HG03439 (cell line): Measurements from ENCODE around the gene HOXC11.

Experiments used
- ATAC-seq: cut with Tn5 transposase; IDR thresholded peaks from one replicate; pipeline ENCODE4 v1.9.1; 2021; ENCODE audit warnings: mild to moderate bottlenecking, moderate library complexity; ENCODE audit not compliant: unreplicated experiment

HOXC11 gene

GRCh38 chr12:53973236-53974042 is 513 bp downstream of the HOXC11 start:
- no peak for ATAC-seq

DNA sequence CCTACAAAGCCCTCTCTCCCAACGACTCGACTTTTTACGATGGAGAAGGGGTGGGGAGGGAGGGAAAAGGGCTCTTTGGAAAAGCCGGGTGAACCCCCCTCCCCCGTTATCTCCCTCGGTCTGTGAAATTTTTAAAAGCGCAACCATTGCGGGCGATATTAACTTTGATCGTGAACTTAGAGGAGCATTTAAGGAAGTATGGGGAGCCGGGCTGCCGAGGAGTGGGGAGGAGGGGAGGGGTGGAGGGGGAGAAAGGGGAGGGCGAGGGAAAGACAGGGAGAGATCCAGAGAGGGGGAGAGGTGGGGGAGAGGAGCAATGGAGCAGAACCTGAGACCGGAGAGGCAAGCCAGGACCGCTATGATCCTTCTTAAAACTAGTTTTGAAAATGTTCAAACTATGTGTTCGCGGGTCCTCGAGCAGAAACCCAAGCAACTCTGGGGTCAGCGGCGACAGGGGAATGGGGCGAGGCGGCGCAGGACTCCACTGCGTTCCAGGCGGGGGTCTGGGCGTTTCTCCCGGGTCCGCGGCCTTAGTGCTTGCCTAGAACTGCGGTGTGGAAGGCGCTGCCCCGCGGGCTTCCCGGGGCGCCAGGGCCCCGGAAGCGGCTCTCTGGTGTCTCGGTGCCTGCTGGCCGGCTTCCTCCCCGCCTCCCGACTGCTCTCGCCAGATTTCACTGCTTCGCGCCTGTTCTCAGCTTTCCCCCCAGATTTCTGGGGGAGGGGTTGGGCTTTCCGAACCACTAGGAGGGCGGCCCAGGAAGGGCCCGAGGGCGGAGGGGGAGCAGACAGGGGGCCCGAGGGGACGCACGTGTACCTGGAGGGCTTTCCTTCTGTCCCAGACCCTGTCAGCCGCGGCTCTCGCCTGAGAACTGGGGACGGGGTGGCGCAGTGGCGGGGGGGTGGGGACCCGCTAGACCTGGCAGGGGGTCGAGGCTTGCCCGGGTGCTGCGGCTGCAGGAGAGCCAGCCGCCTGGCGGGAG is 1.4 kb downstream of the HOXC11 start, which contains the start of gene HOTAIR:
HOTAIR (minus strand) TSS at position 871 of the 980 bp plus-strand sequence.
- ATAC-seq: no peak

- no peak for ATAC-seq
Observed at GRCh38 chr12:53975064-53975471, 2.1 kb downstream of the HOXC11 start.

GRCh38 chr12:53975479-53976152 is 2.7 kb downstream of the HOXC11 start:
- no peak for ATAC-seq

GRCh38 chr12:53976172-53976822 is 3.4 kb downstream of the HOXC11 start:
- ATAC-seq: no peak

DNA sequence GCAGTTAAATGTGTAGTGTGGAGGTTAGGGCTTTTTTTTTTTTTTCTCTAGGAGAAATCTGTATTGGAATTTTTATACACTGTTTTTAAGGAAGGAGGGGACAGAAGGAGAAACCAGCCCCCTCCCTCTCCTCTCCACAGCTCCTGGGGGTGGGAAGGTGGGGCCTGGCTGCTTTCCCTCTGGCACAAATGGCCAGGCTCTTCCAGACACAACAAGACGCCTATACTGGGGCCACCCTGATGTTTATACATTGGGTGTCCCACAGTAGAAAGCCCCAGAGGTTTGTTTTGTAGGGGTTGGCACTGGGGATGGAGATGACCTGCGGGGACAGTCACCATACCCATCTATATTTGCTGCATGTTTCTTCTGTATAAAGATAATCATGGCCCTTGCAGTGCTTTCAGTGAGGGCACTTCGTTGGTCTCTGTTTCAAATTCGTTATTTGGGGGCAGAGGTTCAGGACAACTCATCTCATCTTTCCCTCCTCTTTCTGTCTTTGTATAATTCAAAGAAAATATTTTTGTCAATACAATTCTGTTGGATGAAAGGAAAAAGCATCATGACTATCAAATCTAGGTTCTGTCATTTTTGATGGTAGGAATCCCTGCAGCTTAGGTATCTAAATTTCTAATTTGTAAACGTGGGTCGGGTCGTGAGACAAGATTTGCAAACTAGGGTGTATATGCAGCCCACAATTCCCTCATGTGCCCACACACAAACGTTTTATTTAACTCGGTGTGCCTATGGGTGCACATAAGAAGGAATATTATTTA is 4.1 kb downstream of the HOXC11 start:
- ATAC-seq: no peak

DNA sequence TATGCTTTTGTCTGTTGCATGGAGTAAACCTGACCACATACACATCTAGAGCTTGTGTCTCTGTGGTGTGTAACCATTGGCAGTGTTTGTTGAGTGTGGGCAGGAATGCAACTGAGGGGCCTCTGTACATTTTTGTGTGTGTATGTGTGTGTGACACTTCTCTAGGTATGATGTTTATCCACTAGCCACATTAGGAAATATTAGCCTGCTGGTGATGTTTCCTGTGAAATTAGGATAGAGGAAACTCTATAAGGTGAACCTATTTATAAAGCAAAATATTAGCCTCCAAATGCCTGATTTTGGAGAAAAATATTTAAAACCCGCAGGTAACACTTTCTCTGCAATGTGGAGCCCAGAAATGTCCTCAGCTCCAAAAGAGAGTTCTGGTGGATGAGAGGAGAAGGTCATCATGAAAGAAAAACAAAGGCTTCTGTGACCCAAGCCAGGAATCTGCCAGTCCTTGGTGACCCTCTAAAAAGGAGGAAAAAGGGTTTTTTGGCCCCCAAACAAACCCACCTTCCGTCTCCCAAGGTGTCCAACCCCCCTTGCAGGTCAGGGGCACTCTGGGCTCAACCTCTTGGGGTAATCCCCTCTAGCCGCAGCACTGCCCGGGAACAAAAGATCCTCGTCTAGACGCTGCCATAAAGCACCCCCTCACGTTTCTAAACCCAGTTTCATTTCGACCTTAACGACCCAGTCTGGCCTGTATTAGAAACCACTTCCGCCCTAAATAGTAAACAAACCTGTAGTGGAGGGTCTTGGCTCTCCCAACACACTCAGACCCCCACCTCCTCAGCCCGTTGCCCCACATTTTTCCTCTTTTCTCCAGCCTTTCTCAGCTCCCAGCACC is 4.9 kb downstream of the HOXC11 start:
- ATAC-seq: no peak

DNA sequence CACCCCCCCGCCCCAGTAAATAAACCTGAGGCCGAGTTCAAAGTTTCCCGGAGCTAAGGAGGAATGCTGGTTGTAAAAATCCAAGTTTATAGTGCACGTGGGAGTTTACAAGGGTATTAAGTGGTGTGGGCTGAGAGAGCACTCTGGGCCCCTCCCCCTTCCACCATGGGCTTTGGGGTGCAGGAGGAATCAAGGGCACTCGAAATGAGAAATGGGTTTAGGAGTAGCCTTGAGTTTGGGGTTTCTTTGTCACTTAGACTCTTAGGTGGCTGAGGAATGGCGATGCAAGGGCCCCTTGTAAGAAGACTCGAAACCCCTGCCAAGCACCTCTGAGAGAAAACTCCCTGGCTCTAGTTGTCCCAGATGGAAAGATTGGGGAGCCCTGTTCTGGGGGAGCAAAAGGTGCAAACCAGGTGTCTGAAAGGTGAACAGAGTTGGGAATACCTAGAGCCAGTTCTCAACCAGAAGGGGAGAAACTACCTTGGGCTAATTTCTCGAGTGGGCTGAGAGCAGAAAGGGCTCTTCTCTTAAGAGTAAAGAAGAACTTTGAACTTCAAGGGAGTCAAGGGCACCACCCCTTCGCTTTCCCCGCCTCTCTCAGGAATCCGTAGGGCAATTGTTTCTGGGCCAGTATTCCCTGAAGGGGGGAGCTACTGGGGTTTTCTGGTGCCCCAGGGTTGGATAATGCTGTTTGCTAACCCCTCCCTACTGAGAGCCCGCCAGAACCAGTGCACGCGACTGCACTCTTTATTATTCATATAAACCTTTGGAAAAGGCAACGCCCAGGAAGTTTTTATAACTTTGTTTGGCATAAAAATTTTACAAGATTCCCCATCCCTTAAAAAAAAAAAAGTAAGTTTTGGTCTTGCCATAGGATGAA is 5.8 kb downstream of the HOXC11 start:
- no peak for ATAC-seq

- ATAC-seq: no peak
Observed at GRCh38 chr12:53980104-53980801, 7.3 kb downstream of the HOXC11 start.

DNA sequence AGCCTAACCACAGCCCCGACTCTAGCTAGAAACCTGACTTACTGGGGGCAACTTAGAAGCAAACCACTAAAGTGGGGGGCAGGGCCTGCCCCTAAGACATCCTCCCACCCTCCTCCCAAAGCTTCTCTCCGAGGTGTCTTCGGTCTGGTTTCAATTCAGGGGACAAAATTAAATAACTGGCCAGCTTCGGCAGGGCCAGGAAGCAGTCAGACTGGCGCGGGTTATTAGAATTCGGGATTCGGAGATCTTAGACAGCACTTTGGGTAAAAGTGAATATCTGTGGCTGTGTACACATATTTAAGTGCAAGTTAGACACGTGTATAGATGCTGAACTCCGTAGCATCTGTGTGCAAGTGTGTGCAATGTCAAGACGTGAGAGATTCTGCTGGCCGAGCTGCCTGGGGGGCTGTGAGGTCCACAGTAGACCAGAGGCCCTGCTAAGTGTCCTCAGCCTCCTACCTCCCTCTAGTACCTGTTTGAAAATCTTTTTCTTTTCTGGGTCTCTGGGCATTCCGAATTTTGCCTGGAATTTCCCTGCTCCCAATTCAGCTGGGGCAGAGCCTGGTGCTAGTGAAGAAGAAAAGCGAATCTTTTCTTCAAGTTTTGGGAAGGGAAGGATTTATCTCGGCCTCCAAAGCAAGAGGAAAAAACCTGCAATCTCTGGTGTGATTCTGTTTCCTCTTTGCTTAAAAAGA is 8.0 kb downstream of the HOXC11 start:
- no peak for ATAC-seq

DNA sequence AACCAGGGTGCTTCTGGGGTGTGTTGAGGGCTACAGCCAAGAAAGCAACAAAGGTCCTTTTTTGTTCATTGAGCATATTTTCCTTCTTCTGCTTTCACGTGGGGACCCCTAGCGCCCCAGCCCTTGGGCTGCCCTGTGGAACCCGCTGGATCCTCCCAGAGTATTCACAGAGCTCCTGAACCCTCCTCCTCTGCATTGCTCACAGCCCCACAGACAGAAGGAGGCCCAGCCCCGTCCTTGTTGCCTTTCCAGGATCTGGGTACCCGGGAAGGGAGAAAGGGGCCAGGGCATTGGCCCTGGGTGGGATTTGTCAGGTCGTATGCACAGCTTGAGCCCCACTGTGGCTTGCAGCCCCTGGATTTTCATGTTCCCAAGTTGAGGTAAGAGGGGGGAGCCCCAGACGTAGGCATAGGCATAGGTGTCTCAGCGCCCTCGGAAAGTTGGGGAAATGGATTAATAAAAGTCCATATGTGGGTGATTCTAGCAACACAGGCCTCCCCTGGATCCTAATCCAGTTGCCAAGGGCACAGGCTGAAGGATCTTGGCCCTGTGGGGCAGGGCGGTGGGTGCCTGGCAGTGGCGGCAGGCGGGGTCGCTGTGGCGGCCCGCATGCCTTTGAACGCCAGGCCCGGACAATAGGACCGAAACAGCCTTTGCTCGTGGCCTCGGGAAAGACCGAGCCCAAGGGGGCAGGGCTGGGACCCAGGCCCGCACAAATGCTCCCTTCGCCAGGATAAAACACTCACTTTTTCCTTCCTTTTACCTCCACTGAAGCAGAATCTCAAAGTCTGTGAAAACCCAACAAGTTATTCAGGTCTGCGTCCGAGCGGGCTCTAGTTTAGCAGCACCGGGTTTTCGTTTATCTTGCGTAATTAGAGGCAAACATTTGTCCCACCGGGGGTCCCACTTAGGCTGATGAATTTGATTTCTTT is 9.0 kb downstream of the HOXC11 start:
- ATAC-seq: no peak

DNA sequence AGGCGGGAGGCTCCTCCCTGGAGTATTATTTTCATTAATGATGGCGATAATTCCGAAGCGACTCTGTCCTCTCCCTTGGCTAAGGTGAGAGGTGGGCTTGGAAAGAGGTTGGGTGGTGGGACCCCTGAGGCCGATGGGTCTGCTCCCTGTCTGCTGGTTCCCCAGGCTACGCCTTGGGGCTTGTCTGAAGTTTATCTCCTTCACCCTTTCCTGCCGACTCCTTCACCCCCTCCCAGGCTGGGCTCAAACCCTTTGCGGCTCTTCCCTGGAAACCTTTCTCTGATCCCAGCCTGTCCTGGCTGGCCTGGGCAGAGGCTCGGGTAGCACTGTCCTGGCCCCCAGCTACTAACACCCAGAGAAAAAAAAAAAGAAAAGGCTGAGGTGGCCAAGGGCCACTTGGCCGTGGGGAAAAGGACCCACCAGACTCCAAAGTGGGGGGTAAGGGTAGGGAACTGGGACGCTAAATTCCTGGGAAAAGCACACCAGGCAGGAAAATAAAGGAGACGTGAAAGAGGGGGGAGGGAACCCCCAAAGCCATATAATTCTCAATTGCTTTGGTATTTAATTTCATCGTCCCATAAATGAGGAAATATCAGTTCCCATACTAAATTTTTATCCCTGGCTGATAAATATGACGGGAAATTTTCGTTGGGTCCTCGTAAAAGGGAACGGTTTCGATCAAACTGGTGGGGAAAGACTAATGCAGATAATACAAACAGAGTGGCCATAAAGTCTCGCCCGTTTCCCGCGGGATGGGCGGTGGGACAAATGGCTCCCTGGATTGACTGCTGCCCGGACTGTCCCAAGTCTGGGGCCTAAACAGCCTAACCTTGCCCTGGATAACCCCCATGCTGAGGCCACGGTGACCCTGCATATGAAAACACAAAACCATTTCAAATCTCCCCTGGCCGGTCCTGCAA is 10.0 kb downstream of the HOXC11 start:
- no peak for ATAC-seq

DNA sequence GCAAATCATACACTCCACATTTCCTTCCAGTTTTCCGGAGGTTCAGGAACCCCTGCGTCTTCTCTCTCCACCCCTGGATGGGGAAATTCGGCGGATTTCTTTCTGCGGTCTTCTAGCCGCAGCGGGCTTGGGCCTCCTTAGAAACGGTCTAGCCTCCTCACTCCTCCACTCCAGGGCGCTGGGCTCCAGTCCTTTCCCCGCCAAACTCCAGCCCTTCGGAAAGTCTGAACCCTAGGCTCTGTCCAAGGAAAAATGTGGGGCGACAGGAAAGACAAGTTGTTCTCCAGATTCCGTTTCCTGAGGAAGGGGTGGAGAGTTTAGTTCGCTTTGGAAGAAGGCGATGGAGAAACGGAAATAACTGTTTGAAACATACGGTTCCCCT is 10.6 kb downstream of the HOXC11 start:
- ATAC-seq: no peak

DNA sequence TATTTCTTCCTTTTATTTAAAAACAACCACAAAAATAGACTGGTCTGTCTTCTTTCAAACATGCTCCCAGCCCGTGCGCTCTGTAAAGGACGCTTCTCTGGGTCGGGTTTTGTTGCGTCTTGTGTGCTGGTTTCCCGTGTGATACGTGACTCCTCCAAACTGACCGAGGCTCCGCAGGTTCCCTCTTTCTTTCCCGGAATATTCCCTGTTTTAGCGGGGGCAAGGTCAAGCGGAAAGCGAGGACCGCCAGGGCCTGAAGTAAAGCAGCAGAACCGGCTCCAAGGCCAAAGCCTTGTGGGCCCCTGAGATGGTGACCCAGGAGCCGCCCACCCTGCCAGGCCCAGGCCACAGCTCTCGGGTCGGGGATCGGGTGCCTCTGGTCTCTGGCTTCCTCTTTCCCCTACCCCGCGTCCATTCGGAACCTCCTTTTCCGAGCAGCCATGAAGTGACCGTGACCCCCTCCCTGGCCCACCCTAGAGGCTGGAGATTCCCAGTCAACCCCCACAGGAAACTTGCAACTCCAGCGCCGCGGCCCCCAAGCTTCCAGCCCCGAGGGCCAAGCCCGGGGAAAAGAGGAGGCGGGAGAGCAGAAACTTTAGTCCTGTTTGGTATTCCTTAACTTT is 11.1 kb downstream of the HOXC11 start:
- no peak for ATAC-seq
